ENCODE data around the gene HEPN1.

The HEPN1 gene

DNA sequence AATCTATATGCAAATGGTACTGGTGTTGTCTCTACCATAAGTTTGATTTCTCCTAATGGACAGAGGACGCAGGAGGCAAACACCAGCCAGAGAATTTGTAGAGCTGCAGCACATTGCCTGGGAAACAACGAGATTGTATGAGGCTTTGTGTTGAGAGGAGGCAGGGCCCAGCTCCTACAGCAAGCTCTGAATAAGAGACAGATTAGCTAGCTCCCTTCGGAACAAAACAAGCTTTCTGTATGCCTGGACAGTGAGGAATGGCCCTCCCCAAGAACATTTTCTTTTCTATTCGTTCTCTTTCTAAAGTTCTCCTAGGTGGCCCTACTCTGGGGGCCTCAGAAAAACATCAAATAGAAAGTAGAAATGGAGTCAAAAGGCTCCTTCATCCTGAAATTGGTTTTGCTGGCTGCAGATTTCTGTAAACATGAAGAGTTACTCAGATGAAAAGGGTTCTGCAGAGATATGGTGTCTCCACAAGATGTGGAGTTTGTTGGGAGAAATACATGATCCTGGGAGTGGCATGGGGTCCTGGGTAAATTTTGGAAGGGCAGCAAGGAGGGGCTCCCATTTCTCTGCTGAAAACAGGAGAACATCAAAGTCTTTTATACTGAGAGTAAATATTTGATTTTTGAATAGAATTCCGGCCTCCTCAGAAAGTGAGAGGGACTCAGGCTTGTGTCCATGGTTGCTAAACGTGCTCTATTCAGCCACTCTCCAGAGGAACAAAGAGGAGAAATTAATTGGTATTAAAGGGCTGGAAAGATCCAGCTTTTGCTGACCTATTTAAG is 23.6 kb downstream of the HEPN1 start:
- DNase-seq (ENCODE audit: low read depth, low spot score) = no peak
- WGBS (ENCODE audit: insufficient coverage, insufficient read length) = no CpG with 5 or more reads among the region's 6 CpGs
- Histone ChIP-seq H3K4me1 (ENCODE audit: control insufficient read depth, insufficient read depth, low read length) (no peaks in the 10 kb centered on the region), H3K4me3 (ENCODE audit: low read length) (no peak overlapping the region), H3K36me3 (ENCODE audit: control insufficient read depth, insufficient read depth, low read length) (no peaks in the 10 kb centered on the region), H3K9me3 (ENCODE audit: control insufficient read depth, insufficient read depth, low read length) (no peaks in the 10 kb centered on the region), H3K27me3 (ENCODE audit: control insufficient read depth, insufficient read depth, low read length) (no peaks in the 10 kb centered on the region), H3K27ac (ENCODE audit: low read length) (no peak overlapping the region)

DNA sequence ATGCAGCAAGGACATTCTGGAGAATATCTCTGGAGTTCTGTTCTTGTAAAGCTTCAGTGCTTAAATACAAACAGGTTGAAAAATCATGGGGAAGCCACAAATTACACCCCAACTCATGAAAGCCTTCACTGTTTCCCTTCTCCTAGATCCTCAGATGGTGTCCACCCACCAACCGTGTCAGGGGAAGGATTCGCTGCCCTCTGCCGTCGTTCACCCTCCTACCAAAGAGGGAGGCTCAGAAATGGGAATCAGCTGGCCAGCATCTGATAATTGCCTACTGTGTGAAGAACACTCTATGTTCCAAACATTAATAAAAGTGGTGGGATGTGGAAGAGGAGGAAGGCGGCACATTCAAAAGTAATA is 24.2 kb downstream of the HEPN1 start:
- H3K27me3 ChIP-seq (ENCODE audit: control insufficient read depth, insufficient read depth, low read length) = no peaks in the 10 kb centered on the region
- DNase-seq (ENCODE audit: low read depth, low spot score) = no peak
- H3K4me3 ChIP-seq (ENCODE audit: low read length) = no peak overlapping the region
- H3K27ac ChIP-seq (ENCODE audit: low read length) = no peak overlapping the region
- no peaks in the 10 kb centered on the region for H3K4me1 ChIP-seq (ENCODE audit: control insufficient read depth, insufficient read depth, low read length)
- no CpG with 5 or more reads among the region's 5 CpGs for WGBS (ENCODE audit: insufficient coverage, insufficient read length)
- no peaks in the 10 kb centered on the region for H3K36me3 ChIP-seq (ENCODE audit: control insufficient read depth, insufficient read depth, low read length)
- H3K9me3 ChIP-seq (ENCODE audit: control insufficient read depth, insufficient read depth, low read length) = no peaks in the 10 kb centered on the region

DNA sequence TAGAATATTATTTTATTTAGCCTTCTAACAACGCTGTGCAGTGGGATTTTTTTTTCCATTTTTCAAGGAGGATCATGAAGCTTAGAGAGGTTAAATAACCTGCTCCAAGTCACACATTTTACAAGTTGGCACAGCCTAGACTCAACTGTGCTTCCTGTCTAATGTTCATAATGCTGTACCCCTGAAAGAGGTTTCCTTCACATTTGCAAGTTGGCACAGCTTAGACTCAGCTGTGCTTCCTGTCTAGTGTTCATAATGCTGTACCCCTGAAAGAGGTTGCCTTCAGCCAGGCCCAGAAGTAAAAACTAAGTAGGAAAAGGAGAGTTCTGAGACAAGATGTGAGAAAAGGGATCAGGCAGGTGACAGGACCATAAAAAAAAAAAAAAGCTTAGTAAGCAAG is 24.7 kb downstream of the HEPN1 start:
- no peak overlapping the region for H3K4me3 ChIP-seq (ENCODE audit: low read length)
- no peak overlapping the region for H3K27ac ChIP-seq (ENCODE audit: low read length)
- no peaks in the 10 kb centered on the region for H3K9me3 ChIP-seq (ENCODE audit: control insufficient read depth, insufficient read depth, low read length)
- H3K4me1 ChIP-seq (ENCODE audit: control insufficient read depth, insufficient read depth, low read length) = no peaks in the 10 kb centered on the region
- DNase-seq (ENCODE audit: low read depth, low spot score) = no peak
- no peaks in the 10 kb centered on the region for H3K36me3 ChIP-seq (ENCODE audit: control insufficient read depth, insufficient read depth, low read length)
- no CpG with 5 or more reads among the region's 1 CpG for WGBS (ENCODE audit: insufficient coverage, insufficient read length)
- no peaks in the 10 kb centered on the region for H3K27me3 ChIP-seq (ENCODE audit: control insufficient read depth, insufficient read depth, low read length)

GRCh38 chr11:124944565-124944964 is 25.5 kb downstream of the HEPN1 start:
- H3K27ac ChIP-seq (ENCODE audit: low read length) = no peak overlapping the region
- no peaks in the 10 kb centered on the region for H3K9me3 ChIP-seq (ENCODE audit: control insufficient read depth, insufficient read depth, low read length)
- H3K27me3 ChIP-seq (ENCODE audit: control insufficient read depth, insufficient read depth, low read length) = no peaks in the 10 kb centered on the region
- H3K4me1 ChIP-seq (ENCODE audit: control insufficient read depth, insufficient read depth, low read length) = no peaks in the 10 kb centered on the region
- no peak overlapping the region for H3K4me3 ChIP-seq (ENCODE audit: low read length)
- no CpG with 5 or more reads among the region's 3 CpGs for WGBS (ENCODE audit: insufficient coverage, insufficient read length)
- no peaks in the 10 kb centered on the region for H3K36me3 ChIP-seq (ENCODE audit: control insufficient read depth, insufficient read depth, low read length)
- no peak for DNase-seq (ENCODE audit: low read depth, low spot score)

DNA sequence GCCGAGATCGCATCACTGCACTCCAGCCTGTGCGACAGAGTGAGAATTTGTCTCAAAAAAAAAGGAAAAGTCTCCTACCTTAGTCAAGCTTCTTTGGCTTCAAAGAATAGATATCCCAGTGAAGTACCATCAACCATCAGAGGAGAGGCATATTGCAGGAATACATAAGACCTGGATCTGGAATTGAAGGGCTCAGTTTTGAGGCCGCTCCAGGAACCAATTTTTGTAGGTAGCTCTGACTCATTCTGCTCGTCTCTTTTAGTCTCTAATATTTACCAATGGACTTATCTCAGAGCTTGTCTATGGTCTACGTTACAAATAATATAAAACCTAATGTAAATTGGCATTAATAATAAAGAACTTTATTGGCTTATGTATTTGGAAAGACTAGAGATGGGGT is 26.8 kb downstream of the HEPN1 start:
- Histone ChIP-seq H3K36me3 (ENCODE audit: control insufficient read depth, insufficient read depth, low read length) (no peaks in the 10 kb centered on the region), H3K4me1 (ENCODE audit: control insufficient read depth, insufficient read depth, low read length) (no peaks in the 10 kb centered on the region), H3K27ac (ENCODE audit: low read length) (no peak overlapping the region), H3K27me3 (ENCODE audit: control insufficient read depth, insufficient read depth, low read length) (no peaks in the 10 kb centered on the region), H3K9me3 (ENCODE audit: control insufficient read depth, insufficient read depth, low read length) (no peaks in the 10 kb centered on the region), H3K4me3 (ENCODE audit: low read length) (no peak overlapping the region)
- WGBS (ENCODE audit: insufficient coverage, insufficient read length) = no CpG with 5 or more reads among the region's 6 CpGs
- no peak for DNase-seq (ENCODE audit: low read depth, low spot score)

DNA sequence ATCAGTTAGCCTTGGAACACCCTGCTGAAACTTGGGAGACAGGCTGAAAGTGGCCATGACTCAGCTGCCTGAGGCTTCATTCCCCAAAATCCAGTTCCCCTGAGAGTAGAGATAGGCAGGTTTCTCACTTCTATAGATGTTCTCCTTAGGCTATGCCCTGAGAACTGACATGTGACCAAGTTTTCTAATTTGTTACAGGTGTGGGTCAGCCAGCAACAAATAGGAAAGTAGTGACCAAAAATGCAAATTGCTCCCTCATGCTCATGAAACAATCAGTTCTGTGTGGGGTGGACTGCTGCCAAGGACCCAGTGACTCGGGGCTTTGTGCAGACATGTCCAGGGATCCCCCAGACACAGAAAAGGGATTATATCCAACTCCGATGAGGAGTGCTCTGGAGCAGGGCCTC is 27.7 kb downstream of the HEPN1 start:
- no CpG with 5 or more reads among the region's 2 CpGs for WGBS (ENCODE audit: insufficient coverage, insufficient read length)
- Histone ChIP-seq H3K27me3 (ENCODE audit: control insufficient read depth, insufficient read depth, low read length) (no peaks in the 10 kb centered on the region), H3K27ac (ENCODE audit: low read length) (no peak overlapping the region), H3K9me3 (ENCODE audit: control insufficient read depth, insufficient read depth, low read length) (no peaks in the 10 kb centered on the region), H3K4me1 (ENCODE audit: control insufficient read depth, insufficient read depth, low read length) (no peaks in the 10 kb centered on the region), H3K4me3 (ENCODE audit: low read length) (no peak overlapping the region), H3K36me3 (ENCODE audit: control insufficient read depth, insufficient read depth, low read length) (no peaks in the 10 kb centered on the region)
- no peak for DNase-seq (ENCODE audit: low read depth, low spot score)

DNA sequence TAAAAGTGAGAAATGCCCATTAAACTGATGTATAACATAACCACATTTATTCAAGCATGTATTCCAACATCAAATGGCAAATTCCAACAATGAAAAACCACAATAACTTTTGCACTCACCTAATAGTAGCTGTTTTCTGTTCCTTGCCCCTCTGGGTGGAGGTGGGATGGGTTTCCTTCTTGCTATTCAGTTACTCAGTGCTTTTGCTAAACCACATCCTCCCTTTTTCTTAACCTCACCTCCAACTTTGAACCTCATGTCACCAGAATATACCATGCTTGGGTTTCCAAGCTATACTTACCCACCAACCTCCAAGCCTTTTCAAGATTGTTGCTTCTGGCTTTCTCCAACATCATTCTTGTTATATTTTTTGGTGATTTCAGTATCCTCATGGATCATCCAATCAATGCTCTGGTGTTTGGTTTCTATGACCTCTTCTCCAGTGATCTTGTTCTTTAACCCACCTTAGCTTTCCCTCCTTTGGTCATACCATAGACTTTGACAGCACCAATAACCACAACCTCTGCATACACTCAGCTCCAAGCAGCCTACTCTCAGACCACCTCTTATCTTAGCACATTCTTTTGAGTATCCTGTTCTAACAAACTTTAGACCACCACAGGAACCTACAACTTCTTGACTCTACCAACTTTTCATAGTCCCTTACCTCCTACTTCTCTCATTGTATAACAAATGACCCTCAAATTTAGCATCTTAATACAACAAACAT is 31.7 kb downstream of the HEPN1 start:
- H3K4me3 ChIP-seq (ENCODE audit: low read length) = no peak overlapping the region
- DNase-seq (ENCODE audit: low read depth, low spot score) = no peak
- H3K27me3 ChIP-seq (ENCODE audit: control insufficient read depth, insufficient read depth, low read length) = no peaks in the 10 kb centered on the region
- 0 out of 2 replicates have a peak, but pooled peaks cover 2% of the 10 kb centered on the region for H3K4me1 ChIP-seq (ENCODE audit: control insufficient read depth, insufficient read depth, low read length)
- H3K36me3 ChIP-seq (ENCODE audit: control insufficient read depth, insufficient read depth, low read length) = no peaks in the 10 kb centered on the region
- H3K9me3 ChIP-seq (ENCODE audit: control insufficient read depth, insufficient read depth, low read length) = no peaks in the 10 kb centered on the region
- no peak overlapping the region for H3K27ac ChIP-seq (ENCODE audit: low read length)

- WGBS (ENCODE audit: insufficient coverage, insufficient read length) = no CpG with 5 or more reads among the region's 3 CpGs
These were observed 32.3 kb downstream of the HEPN1 start for GRCh38 chr11:124951341-124951740.

DNA sequence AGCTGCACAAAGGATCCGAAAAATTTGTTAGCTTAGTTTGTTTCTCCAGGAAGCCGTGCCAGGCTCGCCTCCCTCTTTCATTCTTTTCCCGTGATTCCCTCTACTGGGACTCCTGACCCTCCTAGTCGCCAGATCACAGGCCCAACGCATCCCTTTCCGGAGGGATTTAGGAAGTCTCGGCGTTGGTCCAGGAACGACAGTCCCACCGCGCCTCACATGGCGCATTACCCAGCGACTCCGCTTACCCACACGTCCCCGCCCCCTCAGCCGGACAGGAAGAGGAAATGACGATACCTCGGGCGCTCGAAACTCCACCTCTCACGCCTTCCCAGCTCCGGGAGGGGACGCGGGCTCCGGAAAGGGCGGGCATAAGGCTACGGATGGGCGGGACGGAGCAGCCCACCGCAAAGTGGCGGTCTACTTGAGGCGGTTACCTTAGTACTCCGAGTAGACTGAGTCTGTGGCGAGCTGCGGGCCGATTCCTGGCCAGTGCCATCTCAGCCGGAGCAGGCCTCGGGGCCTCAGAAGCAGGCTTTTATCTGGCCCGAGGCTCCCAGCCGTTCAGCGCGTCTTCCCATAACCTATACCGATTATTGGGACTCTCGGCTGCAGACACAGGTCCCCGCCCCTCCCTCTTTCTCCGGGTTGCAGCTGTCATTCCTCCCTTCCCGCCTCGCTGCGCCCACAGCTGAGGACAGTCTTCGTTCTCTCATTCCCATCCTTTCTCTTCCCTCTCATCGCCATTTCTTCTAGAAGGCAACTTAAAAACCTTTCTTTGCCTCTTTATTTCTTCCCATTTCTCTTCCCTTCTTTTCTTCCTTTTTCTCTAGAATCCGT is 34.9 kb downstream of the HEPN1 start, which contains the start of gene CCDC15:
Gene CCDC15, plus strand, starts transcription at position 450 of the 837 bp plus-strand sequence. CDS start 531 bp downstream, outside the sequence.
- DNase-seq (ENCODE audit: low read depth, low spot score) = peak; percentile 91
- no CpG with 5 or more reads among the region's 54 CpGs for WGBS (ENCODE audit: insufficient coverage, insufficient read length)

More at GRCh38 chr11:124951341-124951740, 32.3 kb downstream of the HEPN1 start:
- no peaks in the 10 kb centered on the region for H3K9me3 ChIP-seq (ENCODE audit: control insufficient read depth, insufficient read depth, low read length)
- H3K36me3 ChIP-seq (ENCODE audit: control insufficient read depth, insufficient read depth, low read length) = no peaks in the 10 kb centered on the region
- DNase-seq (ENCODE audit: low read depth, low spot score) = no peak
- H3K27ac ChIP-seq (ENCODE audit: low read length) = no peak overlapping the region
- 0 out of 2 replicates have a peak, but pooled peaks cover 2% of the 10 kb centered on the region for H3K4me1 ChIP-seq (ENCODE audit: control insufficient read depth, insufficient read depth, low read length)
- no peaks in the 10 kb centered on the region for H3K27me3 ChIP-seq (ENCODE audit: control insufficient read depth, insufficient read depth, low read length)
- no peak overlapping the region for H3K4me3 ChIP-seq (ENCODE audit: low read length)

DNA sequence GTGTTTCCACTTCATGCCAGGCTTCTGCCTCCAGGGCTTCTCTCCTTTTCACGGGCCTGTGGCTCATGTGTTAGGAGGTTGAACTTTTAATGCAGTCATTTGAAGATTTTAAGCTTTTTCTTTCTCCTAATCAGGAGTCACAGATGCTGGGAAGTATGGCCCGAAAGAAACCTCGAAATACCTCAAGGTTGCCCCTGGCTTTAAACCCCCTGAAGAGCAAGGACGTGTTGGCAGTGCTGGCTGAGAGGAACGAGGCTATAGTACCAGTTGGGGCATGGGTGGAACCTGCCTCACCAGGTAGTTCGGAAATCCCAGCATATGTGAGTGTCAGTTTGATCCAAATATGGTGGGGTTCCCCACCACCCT is 35.5 kb downstream of the HEPN1 start:
- Histone ChIP-seq H3K9me3 (ENCODE audit: control insufficient read depth, insufficient read depth, low read length) (no peaks in the 10 kb centered on the region), H3K27me3 (ENCODE audit: control insufficient read depth, insufficient read depth, low read length) (no peaks in the 10 kb centered on the region), H3K27ac (ENCODE audit: low read length) (no peak overlapping the region), H3K36me3 (ENCODE audit: control insufficient read depth, insufficient read depth, low read length) (no peaks in the 10 kb centered on the region), H3K4me1 (ENCODE audit: control insufficient read depth, insufficient read depth, low read length) (0 out of 2 replicates have a peak, but pooled peaks cover 2% of the 10 kb centered on the region), H3K4me3 (ENCODE audit: low read length) (peak overlapping the region; percentile 72; the same call in 1 of the 2 replicates)
- no peak for DNase-seq (ENCODE audit: low read depth, low spot score)
- no CpG with 5 or more reads among the region's 6 CpGs for WGBS (ENCODE audit: insufficient coverage, insufficient read length)

More for the DNA sequence above, 34.9 kb downstream of the HEPN1 start, which contains the start of gene CCDC15:
- no peaks in the 10 kb centered on the region for H3K27me3 ChIP-seq (ENCODE audit: control insufficient read depth, insufficient read depth, low read length)
- H3K4me1 ChIP-seq (ENCODE audit: control insufficient read depth, insufficient read depth, low read length) = 0 out of 2 replicates have a peak, but pooled peaks cover 2% of the 10 kb centered on the region
- H3K36me3 ChIP-seq (ENCODE audit: control insufficient read depth, insufficient read depth, low read length) = no peaks in the 10 kb centered on the region
- H3K4me3 ChIP-seq (ENCODE audit: low read length) = peak within 1 kb of the TSS; percentile 72; the same call in 1 of the 2 replicates
- no peak within 1 kb of the TSS for H3K27ac ChIP-seq (ENCODE audit: low read length)
- no peaks in the 10 kb centered on the region for H3K9me3 ChIP-seq (ENCODE audit: control insufficient read depth, insufficient read depth, low read length)

Measured in iPS DF 6.9 (cell line).